Keratinocyte (primary cell): ENCODE measurements around the gene IGFL2. TPM values are rescaled to one million over a fixed set of nuclear protein-coding genes. Genes with fewer than 3 reads are reported as not detected.
A peak's percentile ranks its signal among the peaks of the same experiment; 100 is the strongest.
"Not testable (repeated sequence)": the region's sequence is repeated elsewhere in the genome, so short reads cannot be mapped to it uniquely, and the experiment has no call there.

Experiments
- DNase-seq: peaks from one replicate; pipeline ENCODE4 v3.0.0-alpha.2; 2011; ENCODE audit warnings: low read depth, missing footprints, low spot score
- FAIRE-seq: peaks from 2 replicates; lab custom pipeline; 2011; peaks lifted over from hg19 to GRCh38; lab: Jason Lieb, UNC
- H2AFZ ChIP-seq: 2 replicates; pipeline ENCODE4 v1.6.0; 2012; ENCODE audit warnings: low read length, control low read depth, inconsistent platforms; ENCODE audit not compliant: control insufficient read depth
- H3K27ac ChIP-seq: 2 replicates; pipeline ENCODE4 v1.5.1; 2011; ENCODE audit warnings: low read length; ENCODE audit not compliant: control insufficient read depth, insufficient read depth
- H3K27me3 ChIP-seq: 3 replicates; pipeline ENCODE4 v1.6.0; 2011; ENCODE audit warnings: low read length; ENCODE audit not compliant: control insufficient read depth, insufficient read depth; ENCODE audit errors: extremely low read depth
- H3K36me3 ChIP-seq, 2 experiments: 2 replicates in 1 of 2; 3 replicates in 1 of 2; pipeline ENCODE4 v1.5.1; 2011; ENCODE audit warnings: low read length in 2 of 2, mild to moderate bottlenecking in 1 of 2; ENCODE audit not compliant: control insufficient read depth in 2 of 2, insufficient read depth in 2 of 2; ENCODE audit errors: extremely low read depth in 1 of 2
- H3K4me1 ChIP-seq: 3 replicates; pipeline ENCODE4 v1.5.1; 2011; ENCODE audit warnings: low read length; ENCODE audit not compliant: control insufficient read depth, insufficient read depth; ENCODE audit errors: extremely low read depth
- H3K4me2 ChIP-seq: 3 replicates; pipeline ENCODE4 v1.6.0; 2011; ENCODE audit warnings: low read depth, low read length; ENCODE audit not compliant: control insufficient read depth, insufficient read depth; ENCODE audit errors: extremely low read depth
- H3K4me3 ChIP-seq, 3 experiments: fragments of 200-600 bp in 1 of 3; sonication (generic) in 1 of 3; 2 replicates in 2 of 3; 3 replicates in 1 of 3; pipeline ENCODE4 v1.5.1; 2011 to 2016; ENCODE audit warnings: low read length in 3 of 3, mild to moderate bottlenecking in 3 of 3, control low read depth in 2 of 3, inconsistent platforms in 1 of 3, low read depth in 1 of 3, mixed read lengths in 1 of 3, mixed run types in 1 of 3, moderate library complexity in 1 of 3; ENCODE audit not compliant: control insufficient read depth in 2 of 3, insufficient read depth in 2 of 3; ENCODE audit errors: extremely low read depth in 1 of 3
- H3K79me2 ChIP-seq: 2 replicates; pipeline ENCODE4 v1.6.0; 2012; ENCODE audit warnings: low read length; ENCODE audit not compliant: control insufficient read depth, insufficient read depth
- H3K9ac ChIP-seq: 3 replicates; pipeline ENCODE4 v1.6.0; 2011; ENCODE audit warnings: low read length; ENCODE audit not compliant: control insufficient read depth, insufficient read depth; ENCODE audit errors: extremely low read depth
- H3K9me1 ChIP-seq: 3 replicates; pipeline ENCODE4 v1.6.0; 2011; ENCODE audit warnings: low read length; ENCODE audit not compliant: control insufficient read depth, insufficient read depth; ENCODE audit errors: extremely low read depth
- H3K9me3 ChIP-seq: 2 replicates; pipeline ENCODE4 v1.5.1; 2012; ENCODE audit warnings: low read depth, low read length; ENCODE audit not compliant: control insufficient read depth
- H4K20me1 ChIP-seq: 3 replicates; pipeline ENCODE4 v1.6.0; 2011; ENCODE audit warnings: low read length; ENCODE audit not compliant: control insufficient read depth, insufficient read depth; ENCODE audit errors: extremely low read depth
- CTCF ChIP-seq, 3 experiments: IDR thresholded peaks in 1 of 3; conservative IDR thresholded peaks in 1 of 3; optimal IDR thresholded peaks in 1 of 3; 2 replicates in 2 of 3; 3 replicates in 1 of 3; pipeline versions ENCODE3 to v1.5.1; 2011; ENCODE audit warnings: low read length in 3 of 3, mild to moderate bottlenecking in 3 of 3, moderate library complexity in 2 of 3, control low read depth in 1 of 3, inconsistent platforms in 1 of 3; ENCODE audit not compliant: insufficient read depth in 2 of 3; ENCODE audit errors: extremely low read depth in 1 of 3
- EZH2 ChIP-seq: IDR thresholded peaks from one replicate; pipeline ENCODE4 v1.6.1; 2012; ENCODE audit warnings: inconsistent platforms, mild to moderate bottlenecking, low read length, moderate library complexity
- dilution Hi-C: fragments of 300-500 bp; cut with MboI; formaldehyde crosslinking; loops from one replicate; pipeline ENCODE4 v1.7.0; 2020; ENCODE audit warnings: low sequenced_read_pairs; ENCODE audit not compliant: extremely low pct_ligation_motif_present
- polyA plus RNA-seq, 5 experiments: library from polyadenylated mRNA; depleted of rRNA in 3 of 5; stranded (reverse) in 3 of 5; stranded (forward) in 1 of 5; unstranded in 1 of 5; fragments of >200 nt; gene quantifications; 1 replicate in 1 of 5; 2 replicates in 3 of 5; 3 replicates in 1 of 5; pipeline versions ENCODE4 v1.2.1 to v1.2.3, GENCODE V29; 2011 to 2012; ENCODE audit warnings: missing spikeins in 2 of 5, low read depth in 1 of 5, low replicate concordance in 1 of 5

Gene IGFL2
- polyA plus RNA-seq, 1 donor (not counting 4 experiments of a cell fraction or from before 2014, with no cell fraction given), result 7.1 TPM

DNA sequence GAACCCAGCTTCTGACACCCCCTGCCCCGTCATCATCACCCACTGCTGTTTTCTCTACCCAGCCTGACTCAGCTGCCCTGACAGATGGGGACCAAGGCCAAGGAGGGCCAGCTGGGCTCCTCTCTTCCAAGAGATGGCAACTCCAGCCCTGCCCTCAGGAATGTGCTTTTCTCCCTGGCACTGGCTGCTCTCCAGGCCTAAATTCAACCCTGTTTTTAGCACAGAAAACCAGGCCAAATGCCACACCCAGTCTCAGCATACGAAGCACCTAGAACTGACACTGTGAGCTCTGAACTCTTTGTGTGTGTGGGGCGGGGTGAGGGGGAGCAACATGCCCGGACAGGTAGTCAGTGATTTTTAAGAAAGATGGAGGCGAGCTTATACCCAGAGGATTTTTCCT, 58.1 kb downstream of the IGFL2 start:
- H3K4me2 ChIP-seq, result peak overlapping the region; percentile 46

DNA sequence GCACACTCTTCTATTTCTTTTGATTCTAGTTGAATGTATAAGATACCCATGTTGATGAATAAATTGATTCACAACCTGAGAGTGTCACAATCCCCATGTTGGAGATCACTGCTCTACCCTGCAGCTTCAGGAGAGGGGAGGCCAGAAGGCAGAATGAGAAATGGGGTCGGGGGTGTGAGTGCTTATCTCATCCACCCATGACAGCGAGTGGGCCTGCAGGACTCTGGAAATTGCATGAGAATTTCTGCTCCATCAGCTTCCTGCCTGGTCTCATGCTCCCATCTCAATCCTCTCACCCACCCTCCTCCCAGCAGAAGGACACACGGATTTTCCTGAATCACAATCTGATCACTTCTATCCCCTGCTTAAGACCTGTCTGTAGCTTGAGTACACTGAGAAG, 58.6 kb downstream of the IGFL2 start:
- TF ChIP-seq EZH2, result no peak
- TF ChIP-seq CTCF (optimal IDR thresholded peaks at IDR 0.05 in 1 of 3, IDR thresholded peaks at IDR 0.05 in 1 of 3, conservative IDR thresholded peaks at IDR 0.05 in 1 of 3; ENCODE audit: extremely low read depth in 1 of 3, insufficient read depth in 2 of 3, low read length in 3 of 3), result no peak
- H2AFZ ChIP-seq, result no peak overlapping the region
- H3K9me1 ChIP-seq, result peaks cover 2% of the 10 kb centered on the region
- dilution Hi-C loops, result no loop called here
- H3K4me2 ChIP-seq, result peak overlapping the region; percentile 46
- H3K27me3 ChIP-seq, result no peaks in the 10 kb centered on the region
- H3K27ac ChIP-seq, result peak overlapping the region; percentile 17
- H4K20me1 ChIP-seq, result no peaks in the 10 kb centered on the region
- H3K36me3 ChIP-seq, result no peaks in the 10 kb centered on the region
- FAIRE-seq, result no peak
- H3K4me3 ChIP-seq, result no peak overlapping the region
- no peaks in the 10 kb centered on the region for H3K79me2 ChIP-seq
- H3K4me1 ChIP-seq, result peaks cover 62% of the 10 kb centered on the region
- no peaks in the 10 kb centered on the region for H3K9me3 ChIP-seq
- H3K9ac ChIP-seq, result no peak overlapping the region
- no peak for DNase-seq

More for the DNA sequence above, 58.1 kb downstream of the IGFL2 start:
- H3K9me3 ChIP-seq, result no peaks in the 10 kb centered on the region
- H3K27me3 ChIP-seq, result no peaks in the 10 kb centered on the region
- no peak overlapping the region for H3K4me3 ChIP-seq
- H4K20me1 ChIP-seq, result no peaks in the 10 kb centered on the region
- dilution Hi-C loops, result no loop called here
- H3K9ac ChIP-seq, result no peak overlapping the region
- TF ChIP-seq EZH2 (no peak), CTCF (optimal IDR thresholded peaks at IDR 0.05 in 1 of 3, IDR thresholded peaks at IDR 0.05 in 1 of 3, conservative IDR thresholded peaks at IDR 0.05 in 1 of 3; ENCODE audit: extremely low read depth in 1 of 3, insufficient read depth in 2 of 3, low read length in 3 of 3) (no peak)
- peaks cover 62% of the 10 kb centered on the region for H3K4me1 ChIP-seq
- no peaks in the 10 kb centered on the region for H3K9me1 ChIP-seq
- no peaks in the 10 kb centered on the region for H3K79me2 ChIP-seq
- DNase-seq (peak; percentile 93), FAIRE-seq (peak; percentile 94)
- no peak overlapping the region for H2AFZ ChIP-seq
- H3K36me3 ChIP-seq, result no peaks in the 10 kb centered on the region
- H3K27ac ChIP-seq, result peak overlapping the region; percentile 17

GRCh38 chr19:46207858-46208257, 59.8 kb downstream of the IGFL2 start:
- H3K27me3 ChIP-seq, H3K27ac ChIP-seq, H2AFZ ChIP-seq, H3K9me1 ChIP-seq, DNase-seq, H4K20me1 ChIP-seq, dilution Hi-C loops, H3K9me3 ChIP-seq, H3K9ac ChIP-seq, H3K4me2 ChIP-seq, H3K4me3 ChIP-seq, H3K79me2 ChIP-seq, H3K36me3 ChIP-seq: not testable (repeated sequence)
- peak; percentile 87 for FAIRE-seq
- H3K4me1 ChIP-seq, result peaks cover 61% of the 10 kb centered on the region
